Measurements from ENCODE around the gene CYP24A1. TPM values are rescaled to one million over a fixed set of nuclear protein-coding genes. Genes with fewer than 3 reads are reported as not detected.

Gene CYP24A1
- total and polyA plus RNA-seq, 8 donors, result 0.64 to 3.4 TPM; not detected in 6

DNA sequence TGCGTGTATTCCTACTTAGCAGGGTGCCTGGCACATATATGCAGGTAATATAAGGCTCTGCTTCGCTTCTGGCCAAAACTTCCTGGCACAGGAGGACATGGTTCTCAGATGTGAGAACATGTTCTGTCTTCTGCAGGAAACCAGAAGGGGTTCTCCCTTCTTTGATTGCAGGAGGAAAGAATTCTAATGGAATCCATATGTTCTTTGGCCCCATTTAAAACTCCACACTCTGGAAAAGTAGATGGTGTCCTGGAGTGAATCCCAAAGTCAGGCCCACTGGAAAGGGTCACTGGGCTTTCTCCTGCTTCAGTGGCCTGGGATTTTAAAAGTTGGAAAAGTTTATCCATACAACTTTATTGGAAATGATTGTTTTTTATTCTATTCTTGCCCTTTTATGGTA lies 16.4 kb upstream of the CYP24A1 start:
- no peaks in the 10 kb centered on the region for H3K9me3 ChIP-seq
- peaks cover 0 to 14% of the 10 kb centered on the region in 2 donors for H3K27me3 ChIP-seq
- no peak overlapping the region for H3K27ac ChIP-seq
- intact Hi-C loops (cut with DNase I), result no loop called here
- H3K36me3 ChIP-seq, result no peaks in the 10 kb centered on the region
- DNase-seq (no peak), ATAC-seq (no peak)
- TF ChIP-seq, protein P1, sequence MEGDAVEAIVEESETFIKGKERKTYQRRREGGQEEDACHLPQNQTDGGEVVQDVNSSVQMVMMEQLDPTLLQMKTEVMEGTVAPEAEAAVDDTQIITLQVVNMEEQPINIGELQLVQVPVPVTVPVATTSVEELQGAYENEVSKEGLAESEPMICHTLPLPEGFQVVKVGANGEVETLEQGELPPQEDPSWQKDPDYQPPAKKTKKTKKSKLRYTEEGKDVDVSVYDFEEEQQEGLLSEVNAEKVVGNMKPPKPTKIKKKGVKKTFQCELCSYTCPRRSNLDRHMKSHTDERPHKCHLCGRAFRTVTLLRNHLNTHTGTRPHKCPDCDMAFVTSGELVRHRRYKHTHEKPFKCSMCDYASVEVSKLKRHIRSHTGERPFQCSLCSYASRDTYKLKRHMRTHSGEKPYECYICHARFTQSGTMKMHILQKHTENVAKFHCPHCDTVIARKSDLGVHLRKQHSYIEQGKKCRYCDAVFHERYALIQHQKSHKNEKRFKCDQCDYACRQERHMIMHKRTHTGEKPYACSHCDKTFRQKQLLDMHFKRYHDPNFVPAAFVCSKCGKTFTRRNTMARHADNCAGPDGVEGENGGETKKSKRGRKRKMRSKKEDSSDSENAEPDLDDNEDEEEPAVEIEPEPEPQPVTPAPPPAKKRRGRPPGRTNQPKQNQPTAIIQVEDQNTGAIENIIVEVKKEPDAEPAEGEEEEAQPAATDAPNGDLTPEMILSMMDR (IDR thresholded peaks at IDR 0.05), result no peak
- no peak overlapping the region for H3K4me3 ChIP-seq
- no peaks in the 10 kb centered on the region for H3K4me1 ChIP-seq

DNA sequence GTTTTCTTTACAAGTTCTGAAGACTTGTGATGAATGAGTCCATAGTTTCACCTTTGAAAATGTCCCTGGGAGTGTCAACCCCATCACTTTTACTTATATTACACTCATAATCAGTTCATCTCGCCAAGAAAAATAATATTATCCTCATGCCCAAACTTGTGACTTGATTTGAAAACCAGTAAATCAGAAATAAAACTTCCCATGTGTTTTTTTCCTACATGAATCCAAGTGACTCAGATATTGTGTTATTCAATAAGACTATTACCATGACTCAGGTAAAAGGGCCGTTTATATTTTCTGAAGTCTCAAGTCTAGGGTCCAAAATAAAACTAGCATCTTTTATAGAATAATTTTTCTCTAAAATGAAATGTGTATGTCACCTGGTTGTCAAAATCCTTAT lies 15.8 kb upstream of the CYP24A1 start:
- intact Hi-C loops (cut with DNase I), result no loop called here
- no peak overlapping the region for H3K27ac ChIP-seq
- ATAC-seq, result no peak

DNA sequence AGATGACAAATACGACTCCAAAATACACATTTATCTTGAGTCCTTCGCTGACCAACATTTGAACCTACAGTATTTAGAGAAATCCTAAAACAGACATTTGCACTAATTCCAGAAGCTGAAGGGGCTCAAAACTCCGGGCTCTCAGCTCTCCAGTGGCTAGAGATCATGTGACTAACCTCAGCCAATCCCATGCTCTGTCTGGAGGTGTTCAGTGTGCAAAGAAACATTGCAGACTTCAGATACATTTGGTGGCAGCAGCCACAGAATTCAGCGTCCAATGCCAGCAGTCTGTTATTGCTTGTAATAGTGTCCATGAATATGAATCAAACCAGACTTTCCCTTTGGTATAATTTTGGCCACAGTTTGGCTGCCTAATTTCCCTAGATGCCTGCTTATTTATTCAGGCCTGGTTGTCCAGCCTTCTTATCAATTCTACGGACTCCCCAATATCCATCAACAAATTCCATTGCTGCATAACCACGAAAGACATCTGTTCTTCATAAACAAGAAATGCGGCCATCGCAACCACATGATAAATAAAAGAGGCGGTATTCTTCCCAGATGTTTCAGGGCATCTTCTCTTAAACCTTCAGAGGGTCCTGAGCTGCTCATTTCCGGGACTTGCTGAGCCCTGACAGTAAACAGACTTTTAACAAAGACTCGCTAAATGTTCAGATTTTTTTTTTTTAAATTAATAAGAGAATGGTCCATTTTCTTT lies 14.5 kb upstream of the CYP24A1 start:
- H3K4me1 ChIP-seq, result no peaks in the 10 kb centered on the region
- H3K27me3 ChIP-seq, result peaks cover 0 to 31% of the 10 kb centered on the region in 2 donors
- intact Hi-C loops (cut with DNase I), result no loop called here
- TF ChIP-seq, protein P1 (IDR thresholded peaks at IDR 0.05), result no peak
- H3K27ac ChIP-seq, result no peak overlapping the region
- no peaks in the 10 kb centered on the region for H3K9me3 ChIP-seq
- DNase-seq, result no peak
- no peak overlapping the region for H3K4me3 ChIP-seq
- no peak for ATAC-seq
- H3K36me3 ChIP-seq, result no peaks in the 10 kb centered on the region

More for the DNA sequence above, 15.8 kb upstream of the CYP24A1 start:
- TF ChIP-seq, protein P1 (IDR thresholded peaks at IDR 0.05), result no peak
- Histone ChIP-seq H3K27me3 (peaks cover 0 to 20% of the 10 kb centered on the region in 2 donors), H3K9me3 (no peaks in the 10 kb centered on the region), H3K4me1 (no peaks in the 10 kb centered on the region), H3K4me3 (no peak overlapping the region), H3K36me3 (no peaks in the 10 kb centered on the region)
- no peak for DNase-seq

DNA sequence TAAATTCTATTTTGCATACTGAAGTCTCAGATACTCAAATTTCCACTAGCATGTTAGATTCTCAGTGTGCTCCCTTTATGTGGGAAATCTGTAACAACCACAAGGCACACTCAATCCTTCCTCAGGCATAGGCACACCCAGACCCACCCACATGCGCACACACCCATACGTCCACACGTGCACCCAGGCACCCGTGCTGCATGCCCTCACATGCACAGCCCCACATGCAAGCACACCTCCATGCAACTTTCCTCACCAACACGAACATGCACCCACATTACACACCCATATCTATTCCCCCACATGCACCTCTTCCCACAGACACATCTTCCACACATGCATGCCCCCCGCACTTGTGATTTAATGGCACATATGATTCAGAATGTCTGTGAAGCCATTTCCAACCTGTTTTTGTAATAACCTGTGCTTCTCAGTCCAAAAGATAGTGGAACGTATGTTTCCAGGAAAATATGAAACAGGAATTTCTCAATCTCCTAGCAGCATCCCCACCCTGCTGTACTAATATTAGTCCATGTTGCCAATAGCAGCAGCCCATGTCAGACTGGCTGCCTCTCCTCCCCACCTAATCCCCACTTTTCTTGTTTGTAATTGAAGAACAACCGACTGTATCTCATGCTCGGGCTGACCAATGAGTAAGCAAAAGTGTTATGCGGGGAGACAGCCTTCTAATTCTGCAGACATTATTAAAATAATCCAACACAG lies 11.3 kb upstream of the CYP24A1 start:
- Histone ChIP-seq H3K9me3 (no peaks in the 10 kb centered on the region), H3K4me3 (no peak overlapping the region), H3K27ac (no peak overlapping the region), H3K4me1 (no peaks in the 10 kb centered on the region), H3K27me3 (peaks cover 0 to 42% of the 10 kb centered on the region in 2 donors), H3K36me3 (no peaks in the 10 kb centered on the region)
- ATAC-seq (no peak), DNase-seq (no peak)
- TF ChIP-seq, protein P1 (IDR thresholded peaks at IDR 0.05), result no peak
- intact Hi-C loops (cut with DNase I), result no loop called here

DNA sequence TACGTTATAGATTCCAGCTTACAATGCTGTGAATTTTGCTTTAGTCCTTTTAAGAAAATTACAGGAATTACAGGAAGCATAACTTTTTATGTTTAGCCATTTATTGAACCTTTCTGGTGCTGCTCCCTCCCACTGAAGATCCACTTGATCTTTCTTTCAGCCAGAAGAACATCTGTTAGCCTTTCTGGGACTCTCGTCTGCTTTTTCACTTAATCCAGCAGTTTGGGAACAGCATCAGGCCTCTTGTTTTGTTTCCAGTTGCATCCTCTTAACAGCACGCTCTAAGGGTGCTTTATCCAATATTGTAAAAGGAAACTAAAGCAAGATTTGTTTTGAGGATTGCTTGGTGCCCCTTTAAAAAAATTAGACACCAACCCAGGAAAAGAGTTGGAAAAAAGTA lies 10.3 kb upstream of the CYP24A1 start:
- no peak overlapping the region for H3K4me3 ChIP-seq
- no peak for DNase-seq
- H3K27ac ChIP-seq, result no peak overlapping the region
- H3K4me1 ChIP-seq, result no peaks in the 10 kb centered on the region
- H3K27me3 ChIP-seq, result peaks cover 0 to 43% of the 10 kb centered on the region in 2 donors
- TF ChIP-seq, protein P1 (IDR thresholded peaks at IDR 0.05), result no peak
- ATAC-seq, result no peak
- intact Hi-C loops (cut with DNase I), result no loop called here
- no peaks in the 10 kb centered on the region for H3K36me3 ChIP-seq
- H3K9me3 ChIP-seq, result no peaks in the 10 kb centered on the region
